Measurements from ENCODE around the gene PA2G4.

The PA2G4 gene

DNA sequence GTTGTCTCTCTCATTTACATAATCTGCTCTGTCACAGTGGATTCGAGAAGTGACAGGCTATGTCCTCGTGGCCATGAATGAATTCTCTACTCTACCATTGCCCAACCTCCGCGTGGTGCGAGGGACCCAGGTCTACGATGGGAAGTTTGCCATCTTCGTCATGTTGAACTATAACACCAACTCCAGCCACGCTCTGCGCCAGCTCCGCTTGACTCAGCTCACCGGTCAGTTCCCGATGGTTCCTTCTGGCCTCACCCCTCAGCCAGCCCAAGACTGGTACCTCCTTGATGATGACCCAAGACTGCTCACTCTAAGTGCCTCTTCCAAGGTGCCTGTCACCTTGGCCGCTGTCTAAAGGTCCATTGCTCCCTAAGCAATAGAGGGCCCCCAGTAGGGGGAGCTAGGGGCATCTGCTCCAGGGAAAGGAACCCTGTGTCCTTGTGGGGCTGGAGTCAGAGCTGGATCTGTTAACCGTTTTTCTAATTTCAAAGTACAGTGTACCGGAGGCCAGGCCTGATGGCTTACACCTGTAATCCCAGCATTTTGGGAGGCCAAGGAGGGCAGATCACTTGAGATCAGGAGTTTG is 19.3 kb upstream of the PA2G4 start:
- DNase-seq (ENCODE audit: low read depth) = peak; percentile 45

DNA sequence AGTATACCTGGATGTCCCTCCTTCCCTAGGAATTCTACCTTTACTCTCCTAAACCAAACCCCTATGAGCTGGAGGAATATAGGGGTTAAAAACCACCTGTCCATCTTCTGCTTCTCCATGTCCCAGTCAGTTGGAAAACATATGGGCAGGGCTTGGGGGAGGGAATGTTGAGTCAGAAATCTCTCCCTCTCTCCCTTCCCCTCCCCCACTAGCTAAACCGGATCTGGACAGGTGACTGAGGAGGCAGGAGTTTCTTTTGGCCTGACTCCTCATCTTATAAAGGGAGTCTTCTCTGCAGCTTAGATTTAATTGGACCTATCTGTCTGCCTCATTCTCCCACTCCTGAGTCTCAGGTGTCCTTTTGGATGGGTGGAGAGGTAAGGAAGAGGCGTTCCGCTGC is 18.3 kb upstream of the PA2G4 start:
- no peak overlapping the region for H3K4me3 ChIP-seq (ENCODE audit: low read length)
- DNase-seq (ENCODE audit: low read depth) = peak; percentile 94
- TF ChIP-seq CTCF (IDR thresholded peaks at IDR 0.05; ENCODE audit: insufficient read depth, low read depth, low read length, missing control alignments) = no peak

More for the DNA sequence above, 19.3 kb upstream of the PA2G4 start:
- H3K4me3 ChIP-seq (ENCODE audit: low read length) = no peak overlapping the region
- TF ChIP-seq CTCF (IDR thresholded peaks at IDR 0.05; ENCODE audit: insufficient read depth, low read depth, low read length, missing control alignments) = peak; percentile 35

DNA sequence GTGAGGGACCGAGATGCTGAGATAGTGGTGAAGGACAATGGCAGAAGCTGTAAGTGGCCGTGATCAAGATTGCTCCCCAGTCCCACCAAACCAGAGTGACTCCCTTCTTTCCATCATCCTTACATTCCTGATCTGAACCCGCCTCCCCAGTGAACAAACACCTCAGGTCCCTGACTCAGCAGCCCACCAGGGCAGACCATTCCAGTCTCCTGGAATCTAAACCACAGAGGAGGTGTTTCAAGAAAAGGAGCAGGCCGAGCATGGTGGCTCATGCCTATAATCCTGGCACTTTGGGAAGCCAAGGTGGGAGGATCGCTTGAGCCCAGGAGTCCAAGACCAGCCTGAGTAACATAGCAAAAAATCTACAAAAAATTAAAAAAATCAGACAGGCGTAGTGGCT is 17.8 kb upstream of the PA2G4 start:
- H3K4me3 ChIP-seq (ENCODE audit: low read length) = no peak overlapping the region
- no peak for DNase-seq (ENCODE audit: low read depth)
- no peak for TF ChIP-seq CTCF (IDR thresholded peaks at IDR 0.05; ENCODE audit: insufficient read depth, low read depth, low read length, missing control alignments)

DNA sequence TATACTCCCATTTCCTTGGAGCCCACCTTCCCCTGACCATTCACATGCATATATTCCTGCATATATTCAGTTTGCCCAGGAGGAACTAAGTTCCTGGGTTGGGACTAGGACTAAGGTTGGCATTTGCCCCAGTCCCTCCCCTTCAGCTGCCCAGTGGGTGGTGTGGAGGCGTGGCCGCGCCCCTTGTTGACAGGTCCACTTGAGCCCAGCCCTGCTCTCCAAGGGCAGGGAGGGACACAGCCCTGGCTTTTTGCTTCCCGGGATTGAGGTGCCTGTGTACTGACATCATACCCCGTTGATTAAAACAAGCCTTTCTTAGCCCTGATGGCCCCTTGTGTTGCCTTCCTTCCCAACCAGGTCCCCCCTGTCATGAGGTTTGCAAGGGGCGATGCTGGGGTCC is 17.1 kb upstream of the PA2G4 start:
- peak; percentile 20 for DNase-seq (ENCODE audit: low read depth)
- H3K4me3 ChIP-seq (ENCODE audit: low read length) = no peak overlapping the region
- TF ChIP-seq CTCF (IDR thresholded peaks at IDR 0.05; ENCODE audit: insufficient read depth, low read depth, low read length, missing control alignments) = no peak

DNA sequence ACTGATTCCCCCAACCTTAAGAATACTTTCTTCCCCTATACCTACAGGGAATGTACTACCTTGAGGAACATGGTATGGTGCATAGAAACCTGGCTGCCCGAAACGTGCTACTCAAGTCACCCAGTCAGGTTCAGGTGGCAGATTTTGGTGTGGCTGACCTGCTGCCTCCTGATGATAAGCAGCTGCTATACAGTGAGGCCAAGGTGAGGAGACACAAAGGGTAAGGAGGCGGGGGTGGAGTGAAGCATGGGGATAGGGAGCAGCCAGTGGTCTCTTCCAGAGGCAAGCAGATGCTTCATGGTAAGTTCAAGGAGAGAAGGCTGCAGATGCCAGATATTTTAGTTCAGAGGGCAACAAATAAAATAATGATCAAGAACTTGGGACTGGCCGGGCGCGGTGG is 6.6 kb upstream of the PA2G4 start:
- no peak for TF ChIP-seq CTCF (IDR thresholded peaks at IDR 0.05; ENCODE audit: insufficient read depth, low read depth, low read length, missing control alignments)
- no peak overlapping the region for H3K4me3 ChIP-seq (ENCODE audit: low read length)
- DNase-seq (ENCODE audit: low read depth) = no peak

DNA sequence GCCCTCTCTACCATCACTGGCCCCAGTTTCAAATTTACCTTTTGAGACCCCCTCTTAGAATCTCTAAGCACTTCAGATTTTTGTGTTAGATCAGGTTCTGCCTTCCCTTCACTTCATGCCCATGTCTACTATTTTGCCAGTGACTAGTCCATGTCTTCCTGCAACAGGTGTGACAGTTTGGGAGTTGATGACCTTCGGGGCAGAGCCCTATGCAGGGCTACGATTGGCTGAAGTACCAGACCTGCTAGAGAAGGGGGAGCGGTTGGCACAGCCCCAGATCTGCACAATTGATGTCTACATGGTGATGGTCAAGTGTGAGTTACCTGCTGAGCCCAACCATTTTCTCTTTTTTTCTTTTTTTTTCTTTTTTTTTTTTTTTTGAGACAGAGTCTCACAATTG is 5.8 kb upstream of the PA2G4 start:
- no peak for DNase-seq (ENCODE audit: low read depth)
- TF ChIP-seq CTCF (IDR thresholded peaks at IDR 0.05; ENCODE audit: insufficient read depth, low read depth, low read length, missing control alignments) = no peak
- no peak overlapping the region for H3K4me3 ChIP-seq (ENCODE audit: low read length)

- TF ChIP-seq CTCF (IDR thresholded peaks at IDR 0.05; ENCODE audit: insufficient read depth, low read depth, low read length, missing control alignments) = no peak
- no peak for DNase-seq (ENCODE audit: low read depth)
- no peak overlapping the region for H3K4me3 ChIP-seq (ENCODE audit: low read length)
Observed at GRCh38 chr12:56099787-56100186, 4.6 kb upstream of the PA2G4 start.

All from epithelial cell of esophagus (primary cell).